Endodermal cell (in vitro differentiated cells): ENCODE results near the gene PTPRE. TPM values are rescaled to one million over a fixed set of nuclear protein-coding genes. Genes with fewer than 3 reads are reported as not detected.

Source experiments
- DNase-seq: peaks from one replicate; pipeline ENCODE4 v3.0.0-alpha.2; 2017
- H3K27ac ChIP-seq: 2 replicates; pipeline ENCODE4 v1.5.1; 2013; ENCODE audit warnings: mild to moderate bottlenecking, low read depth, low read length, moderate library complexity
- H3K27me3 ChIP-seq: 2 replicates; pipeline ENCODE4 v1.6.1; 2013; ENCODE audit warnings: mild to moderate bottlenecking, low read length, moderate library complexity; ENCODE audit not compliant: insufficient read depth, control insufficient read depth, poor library complexity, severe bottlenecking
- H3K36me3 ChIP-seq: 2 replicates; pipeline ENCODE4 v1.7.0; 2013; ENCODE audit warnings: mild to moderate bottlenecking, low read length, moderate library complexity; ENCODE audit not compliant: control insufficient read depth, insufficient read depth
- H3K4me1 ChIP-seq: one replicate; pipeline ENCODE4 v1.7.0; 2013; ENCODE audit warnings: low read length; ENCODE audit not compliant: control insufficient read depth, insufficient read depth
- H3K4me3 ChIP-seq: 2 replicates; pipeline ENCODE4 v1.5.1; 2013; ENCODE audit warnings: mild to moderate bottlenecking, low read length, moderate library complexity
- H3K9ac ChIP-seq: 2 replicates; pipeline ENCODE4 v1.6.1; 2013; ENCODE audit warnings: mild to moderate bottlenecking, low read length, moderate library complexity; ENCODE audit not compliant: poor library complexity, severe bottlenecking; ENCODE audit errors: extremely low read depth
- H3K9me3 ChIP-seq: 2 replicates; pipeline ENCODE4 v1.6.1; 2013; ENCODE audit warnings: mild to moderate bottlenecking, low read length, moderate library complexity; ENCODE audit not compliant: control insufficient read depth
- H3K27ac Mint-ChIP-seq: 2 replicates; pipeline ENCODE4 v1.8.0; 2020; ENCODE audit warnings: mixed read lengths
- H3K27me3 Mint-ChIP-seq: 2 replicates; pipeline ENCODE4 v1.8.0; 2021; ENCODE audit warnings: mild to moderate bottlenecking, mixed read lengths; ENCODE audit not compliant: insufficient read depth
- H3K36me3 Mint-ChIP-seq: 2 replicates; pipeline ENCODE4 v1.8.0; 2020; ENCODE audit warnings: low read depth, mixed read lengths
- H3K4me1 Mint-ChIP-seq: 2 replicates; pipeline ENCODE4 v1.8.0; 2020; ENCODE audit warnings: mixed read lengths
- H3K4me3 Mint-ChIP-seq: 2 replicates; pipeline ENCODE4 v1.8.0; 2020; ENCODE audit warnings: mild to moderate bottlenecking, moderate library complexity, mixed read lengths
- H3K9me3 Mint-ChIP-seq: 2 replicates; pipeline ENCODE4 v1.8.0; 2020; ENCODE audit warnings: mild to moderate bottlenecking, mixed read lengths
- CTCF ChIP-seq: fragments of 200-600 bp; sonication (generic); conservative IDR thresholded peaks from 2 replicates; pipeline ENCODE4 v1.5.0; 2021; ENCODE audit warnings: antibody characterized with exemption, mild to moderate bottlenecking
- WGBS, 2 experiments: methylation state at CpG; one replicate each; pipeline versions ENCODE4 v1.1.5 to v1.1.7; 2013; ENCODE audit warnings: missing lambda C conversion rate in 2 of 2, mixed read lengths in 1 of 2; ENCODE audit not compliant: insufficient coverage in 1 of 2, insufficient read length in 1 of 2; 5-methylcytosine and 5-hydroxymethylcytosine counted together
- total RNA-seq, 2 donors: library from RNA; stranded (reverse); fragmentation: NEBNext Ultra II Directional in 1 of 2; extraction: Animal tissue kit (Norgen Biotek cat#: 25700) in 1 of 2; gene quantifications; 2 replicates in 1 of 2; 3 replicates in 1 of 2; pipeline ENCODE4 v1.2.1, GENCODE V29; 2021

The PTPRE gene
- total RNA-seq, 2 donors from 2014 or later = 0.75 to 3.0 TPM

- H3K4me3 Mint-ChIP-seq = no peak overlapping the region
- no peaks in the 10 kb centered on the region for H3K27me3 ChIP-seq
- TF ChIP-seq CTCF = no peak
- peaks cover 6% of the 10 kb centered on the region for H3K27me3 Mint-ChIP-seq
- H3K9me3 ChIP-seq = no peaks in the 10 kb centered on the region
- no peaks in the 10 kb centered on the region for H3K4me1 Mint-ChIP-seq
- WGBS, 2 experiments = 81 to 100% methylated on average over 1 to 2 of the region's 2 CpGs
- no peaks in the 10 kb centered on the region for H3K36me3 Mint-ChIP-seq
- H3K36me3 ChIP-seq = no peaks in the 10 kb centered on the region
- no peaks in the 10 kb centered on the region for H3K4me1 ChIP-seq
- no peaks in the 10 kb centered on the region for H3K9me3 Mint-ChIP-seq
- no peak overlapping the region for H3K9ac ChIP-seq
- no peak overlapping the region for H3K27ac ChIP-seq
- H3K27ac Mint-ChIP-seq = no peak overlapping the region
- H3K4me3 ChIP-seq = no peak overlapping the region
- DNase-seq = no peak
Observed at GRCh38 chr10:128018691-128019090, 111.8 kb downstream of the PTPRE start.

GRCh38 chr10:128022261-128023196, 115.6 kb downstream of the PTPRE start:
- H3K9me3 ChIP-seq = no peaks in the 10 kb centered on the region
- H3K27me3 ChIP-seq = no peaks in the 10 kb centered on the region
- Mint-ChIP-seq H3K27me3 (no peaks in the 10 kb centered on the region), H3K36me3 (no peaks in the 10 kb centered on the region), H3K4me3 (no peak overlapping the region), H3K27ac (no peak overlapping the region), H3K9me3 (no peaks in the 10 kb centered on the region), H3K4me1 (no peaks in the 10 kb centered on the region)
- TF ChIP-seq CTCF = no peak
- 90% methylated on average over 13 to 19 of the region's 19 CpGs for WGBS, 2 experiments
- peaks cover 4% of the 10 kb centered on the region for H3K4me1 ChIP-seq
- no peak overlapping the region for H3K9ac ChIP-seq
- no peak overlapping the region for H3K27ac ChIP-seq
- H3K36me3 ChIP-seq = no peaks in the 10 kb centered on the region
- DNase-seq = no peak
- no peak overlapping the region for H3K4me3 ChIP-seq

- Mint-ChIP-seq H3K4me1 (no peaks in the 10 kb centered on the region), H3K9me3 (no peaks in the 10 kb centered on the region), H3K27ac (no peak overlapping the region), H3K4me3 (no peak overlapping the region), H3K36me3 (no peaks in the 10 kb centered on the region), H3K27me3 (peaks cover 2% of the 10 kb centered on the region)
- Histone ChIP-seq H3K4me1 (peaks cover 4% of the 10 kb centered on the region), H3K36me3 (no peaks in the 10 kb centered on the region), H3K27me3 (no peaks in the 10 kb centered on the region), H3K9me3 (no peaks in the 10 kb centered on the region), H3K27ac (no peak overlapping the region), H3K9ac (no peak overlapping the region), H3K4me3 (no peak overlapping the region)
- 87 to 88% methylated on average over 7 to 8 of the region's 8 CpGs for WGBS, 2 experiments
- TF ChIP-seq CTCF = no peak
- no peak for DNase-seq
Observed at GRCh38 chr10:128024426-128024825, 117.5 kb downstream of the PTPRE start.
